GM10248 (cell line): Measurements from ENCODE around the gene AMIGO1.
A peak's percentile ranks its signal among the peaks of the same experiment; 100 is the strongest.

Experiments
- CTCF ChIA-PET: fragments of 300-600 bp; sonication (Branson Sonifier 250); formaldehyde crosslinking; extraction: SDS; loops from one replicate; lab custom pipeline; 2021; ENCODE audit warnings: antibody characterized with exemption; lab: Yijun Ruan, JAX
- POLR2A ChIA-PET: fragments of 350-650 bp; sonication (Branson Sonifier 250); formaldehyde crosslinking; extraction: SDS; loops from one replicate; lab custom pipeline; 2020; ENCODE audit warnings: antibody characterized with exemption; lab: Yijun Ruan, JAX
- DNase-seq: peaks from one replicate; pipeline ENCODE4 v3.0.0; 2012; ENCODE audit errors: extremely low spot score
- CTCF ChIP-seq: IDR thresholded peaks from 2 replicates; pipeline ENCODE4 v1.5.1; 2012; ENCODE audit warnings: mild to moderate bottlenecking, low read depth; ENCODE audit errors: extremely low read depth, missing control alignments, control extremely low read depth

AMIGO1 gene

GRCh38 chr1:109546311-109547109 lies 37.0 kb upstream of the AMIGO1 start:
- ChIA-PET POLR2A (interaction anchor here (1.5 kb wide), 1 partner anchor 84 kb away, joined by 5 read pairs; no protein-coding TSS in a partner anchor), CTCF (interaction anchor here (0.6 to 26.3 kb wide), 42 partner anchors 13 to 541 kb away, joined by 3 to 1898 read pairs (median 4); partner anchors contain the start of genes AHCYL1, AMIGO1, AMPD2 and ATXN7L2)
- DNase-seq, result peak; percentile 89
- TF ChIP-seq CTCF, result peak; percentile 85

DNA sequence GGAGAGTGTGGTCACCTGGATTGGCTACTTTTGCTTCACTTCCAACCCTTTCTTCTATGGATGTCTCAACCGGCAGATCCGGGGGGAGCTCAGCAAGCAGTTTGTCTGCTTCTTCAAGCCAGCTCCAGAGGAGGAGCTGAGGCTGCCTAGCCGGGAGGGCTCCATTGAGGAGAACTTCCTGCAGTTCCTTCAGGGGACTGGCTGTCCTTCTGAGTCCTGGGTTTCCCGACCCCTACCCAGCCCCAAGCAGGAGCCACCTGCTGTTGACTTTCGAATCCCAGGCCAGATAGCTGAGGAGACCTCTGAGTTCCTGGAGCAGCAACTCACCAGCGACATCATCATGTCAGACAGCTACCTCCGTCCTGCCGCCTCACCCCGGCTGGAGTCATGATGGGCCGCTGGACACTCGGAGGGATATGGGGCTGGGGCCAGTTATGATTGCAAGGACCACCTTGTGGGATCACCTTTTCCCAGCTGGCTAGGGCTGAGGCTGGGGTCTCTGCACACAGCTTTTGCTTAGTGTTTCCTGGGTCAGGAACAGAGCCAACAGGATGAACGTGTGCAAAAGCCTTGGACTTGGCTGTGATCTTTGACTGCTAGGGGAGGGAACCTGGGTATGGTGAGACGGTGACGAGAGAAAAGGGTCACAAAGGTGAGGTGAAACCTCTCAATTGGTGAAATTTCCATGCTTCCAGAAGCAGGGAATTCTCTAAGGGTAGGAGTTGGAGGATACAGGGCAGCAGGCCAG lies 34.6 kb upstream of the AMIGO1 start:
- DNase-seq, result no peak
- ChIA-PET CTCF (interaction anchor here (1.2 to 26.3 kb wide), 6 partner anchors 12 to 440 kb away, joined by 3 to 1898 read pairs (median 86); partner anchors contain the start of genes AHCYL1, AMIGO1, ATXN7L2 and CYB561D1), POLR2A (no interaction called here)
- no peak for TF ChIP-seq CTCF

- POLR2A ChIA-PET, result no interaction called here
- TF ChIP-seq CTCF, result no peak
- CTCF ChIA-PET, result interaction anchor here (1.2 to 26.3 kb wide), 6 partner anchors 11 to 441 kb away, joined by 3 to 1898 read pairs (median 86); partner anchors contain the start of genes AHCYL1, AMIGO1, ATXN7L2 and CYB561D1
- peak; percentile 6 for DNase-seq
Observed at GRCh38 chr1:109543283-109543987, 33.9 kb upstream of the AMIGO1 start.

DNA sequence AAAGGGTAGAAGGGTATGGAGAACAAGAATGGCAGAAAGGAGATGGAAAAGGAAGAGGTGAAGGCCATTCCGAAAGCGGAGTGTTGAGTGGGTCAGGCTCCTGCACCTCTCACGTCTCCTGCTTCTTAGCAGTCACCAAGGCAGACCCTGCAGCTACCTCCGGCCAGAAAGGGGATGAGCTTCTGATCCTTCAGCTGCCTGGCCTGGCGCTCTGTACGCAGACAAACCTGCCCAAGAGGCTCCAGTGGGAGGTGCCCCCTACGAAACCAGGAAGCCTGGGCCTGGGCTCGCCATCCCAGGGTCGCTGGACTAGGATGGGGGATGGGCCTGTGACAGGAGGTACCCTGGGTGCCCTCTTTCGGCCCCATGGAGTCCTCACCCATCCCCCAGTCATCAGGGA lies 33.1 kb upstream of the AMIGO1 start:
- DNase-seq, result peak; percentile 10

DNA sequence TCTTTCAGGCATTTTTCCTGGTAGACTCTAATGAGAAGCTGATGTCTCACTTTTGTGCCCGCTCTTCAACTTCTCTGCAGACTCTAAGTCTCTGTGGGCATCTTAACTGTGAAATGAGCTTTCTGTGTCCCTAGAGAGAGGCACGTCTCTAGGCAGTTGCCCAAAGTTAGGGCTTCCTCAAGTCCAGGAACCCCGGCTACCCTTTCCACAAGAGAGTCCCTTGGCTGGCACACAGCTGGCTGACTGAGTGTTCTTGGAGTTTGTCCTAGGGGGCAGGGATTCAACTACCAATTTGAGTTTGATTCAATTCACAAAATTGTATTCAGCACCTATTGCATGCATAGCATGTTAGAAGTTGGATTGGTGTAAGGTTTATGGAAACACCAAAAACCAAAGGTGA lies 31.6 kb upstream of the AMIGO1 start:
- no peak for TF ChIP-seq CTCF
- no peak for DNase-seq
- POLR2A ChIA-PET, result no interaction called here
- CTCF ChIA-PET, result interaction anchor here (1.0 to 26.3 kb wide), 9 partner anchors 8 to 489 kb away, joined by 3 to 1898 read pairs (median 4); partner anchors contain the start of genes AHCYL1, AMIGO1, ATXN7L2 and CYB561D1

More for the DNA sequence above, 33.1 kb upstream of the AMIGO1 start:
- ChIA-PET CTCF (interaction anchor here (1.2 to 26.3 kb wide), 7 partner anchors 10 to 487 kb away, joined by 3 to 1898 read pairs (median 4); partner anchors contain the start of genes AHCYL1, AMIGO1, ATXN7L2 and CYB561D1), POLR2A (no interaction called here)
- TF ChIP-seq CTCF, result no peak
